ENCODE measurements around the gene UBASH3A.

Gene UBASH3A

GRCh38 chr21:42486072-42486471 lies 82.4 kb downstream of the UBASH3A start:
- no peak overlapping the region for H3K4me3 ChIP-seq (ENCODE audit: low read depth, low read length)
- no peak for DNase-seq (ENCODE audit: low read depth)
- TF ChIP-seq CTCF (IDR thresholded peaks at IDR 0.05; ENCODE audit: low read depth, low read length, missing control alignments) = no peak
- in situ Hi-C loops (cut with HindIII; ENCODE audit: low sequenced_read_pairs) = no loop called here

- in situ Hi-C loops (cut with HindIII; ENCODE audit: low sequenced_read_pairs) = no loop called here
- H3K4me3 ChIP-seq (ENCODE audit: low read depth, low read length) = no peak overlapping the region
- TF ChIP-seq CTCF (IDR thresholded peaks at IDR 0.05; ENCODE audit: low read depth, low read length, missing control alignments) = no peak
- no peak for DNase-seq (ENCODE audit: low read depth)
Measured at GRCh38 chr21:42486531-42486930, 82.8 kb downstream of the UBASH3A start.

GRCh38 chr21:42489006-42489563 lies 85.4 kb downstream of the UBASH3A start:
- no peak for TF ChIP-seq CTCF (IDR thresholded peaks at IDR 0.05; ENCODE audit: low read depth, low read length, missing control alignments)
- H3K4me3 ChIP-seq (ENCODE audit: low read depth, low read length) = no peak overlapping the region
- in situ Hi-C loops (cut with HindIII; ENCODE audit: low sequenced_read_pairs) = no loop called here
- no peak for DNase-seq (ENCODE audit: low read depth)

GRCh38 chr21:42489991-42490390 lies 86.3 kb downstream of the UBASH3A start:
- no peak overlapping the region for H3K4me3 ChIP-seq (ENCODE audit: low read depth, low read length)
- TF ChIP-seq CTCF (IDR thresholded peaks at IDR 0.05; ENCODE audit: low read depth, low read length, missing control alignments) = no peak
- in situ Hi-C loops (cut with HindIII; ENCODE audit: low sequenced_read_pairs) = no loop called here
- no peak for DNase-seq (ENCODE audit: low read depth)

- H3K4me3 ChIP-seq (ENCODE audit: low read depth, low read length) = no peak overlapping the region
- TF ChIP-seq CTCF (IDR thresholded peaks at IDR 0.05; ENCODE audit: low read depth, low read length, missing control alignments) = no peak
- DNase-seq (ENCODE audit: low read depth) = no peak
- in situ Hi-C loops (cut with HindIII; ENCODE audit: low sequenced_read_pairs) = no loop called here
Measured at GRCh38 chr21:42490720-42491119, 87.0 kb downstream of the UBASH3A start.

- TF ChIP-seq CTCF (IDR thresholded peaks at IDR 0.05; ENCODE audit: low read depth, low read length, missing control alignments) = no peak
- H3K4me3 ChIP-seq (ENCODE audit: low read depth, low read length) = no peak overlapping the region
- in situ Hi-C loops (cut with HindIII; ENCODE audit: low sequenced_read_pairs) = no loop called here
- DNase-seq (ENCODE audit: low read depth) = no peak
Measured at GRCh38 chr21:42491328-42491727, 87.6 kb downstream of the UBASH3A start.

GRCh38 chr21:42492201-42492600 lies 88.5 kb downstream of the UBASH3A start:
- no peak overlapping the region for H3K4me3 ChIP-seq (ENCODE audit: low read depth, low read length)
- no peak for TF ChIP-seq CTCF (IDR thresholded peaks at IDR 0.05; ENCODE audit: low read depth, low read length, missing control alignments)
- DNase-seq (ENCODE audit: low read depth) = no peak
- in situ Hi-C loops (cut with HindIII; ENCODE audit: low sequenced_read_pairs) = no loop called here
